ENCODE results near the gene ZNF516. TPM values are rescaled to one million over a fixed set of nuclear protein-coding genes. Genes with fewer than 3 reads are reported as not detected.
"Not testable (repeated sequence)": the region's sequence is repeated elsewhere in the genome, so short reads cannot be mapped to it uniquely, and the experiment has no call there.

The ZNF516 gene
- 10 to 100 TPM; 34.6 to 52.2 (median 42.2) TPM for total RNA-seq (2021; fragmentation: NEBNext Ultra II Directional; extraction: Animal tissue kit (Norgen Biotek cat#: 25700))
- long read RNA-seq, partial matches to known transcripts = 3 of 25 reads
- long read RNA-seq, other reads (novel, unspliced or antisense) = 22 of 25 reads

- Mint-ChIP-seq H3K27me3 (ENCODE audit: insufficient read depth) (no peaks in the 10 kb centered on the region; the same call in none of the 2 replicates), H3K36me3 (ENCODE audit: low read depth) (0 out of 2 replicates have a peak, but pooled peaks cover 4% of the 10 kb centered on the region), H3K4me1 (ENCODE audit: low read depth) (peaks cover 23% of the 10 kb centered on the region), H3K4me3 (peak within 1 kb of the TSS; percentile 92), H3K27ac (peak within 1 kb of the TSS; percentile 89), H3K9me3 (no peaks in the 10 kb centered on the region)
- no peak for DNase-seq
- TF ChIP-seq CTCF (IDR thresholded peaks at IDR 0.05) = no peak
Observed at GRCh38 chr18:76495006-76495370, at the start of gene ZNF516. Gene ZNF516, minus strand, starts transcription at chr18:76495242. Its CDS starts 52,188 bp downstream, at chr18:76443054.

GRCh38 chr18:76538846-76539245 is 43.8 kb upstream of the ZNF516 start:
- Mint-ChIP-seq H3K27ac (no peak overlapping the region), H3K4me3 (no peak overlapping the region), H3K27me3 (ENCODE audit: insufficient read depth) (peaks cover 27% of the 10 kb centered on the region), H3K9me3 (no peaks in the 10 kb centered on the region), H3K36me3 (ENCODE audit: low read depth) (no peaks in the 10 kb centered on the region), H3K4me1 (ENCODE audit: low read depth) (no peaks in the 10 kb centered on the region)
- no peak for TF ChIP-seq CTCF (IDR thresholded peaks at IDR 0.05)
- DNase-seq = no peak

GRCh38 chr18:76537621-76538020 is 42.6 kb upstream of the ZNF516 start:
- Mint-ChIP-seq H3K4me1 (ENCODE audit: low read depth) (no peaks in the 10 kb centered on the region), H3K27ac (no peak overlapping the region), H3K9me3 (no peaks in the 10 kb centered on the region), H3K27me3 (ENCODE audit: insufficient read depth) (peaks cover 25% of the 10 kb centered on the region), H3K4me3 (no peak overlapping the region), H3K36me3 (ENCODE audit: low read depth) (no peaks in the 10 kb centered on the region)
- no peak for TF ChIP-seq CTCF (IDR thresholded peaks at IDR 0.05)
- DNase-seq = no peak

- H3K4me3 Mint-ChIP-seq; H3K27ac Mint-ChIP-seq; DNase-seq; H3K36me3 Mint-ChIP-seq (ENCODE audit: low read depth); H3K9me3 Mint-ChIP-seq; H3K4me1 Mint-ChIP-seq (ENCODE audit: low read depth): not testable (repeated sequence)
- H3K27me3 Mint-ChIP-seq (ENCODE audit: insufficient read depth) = peaks cover 25% of the 10 kb centered on the region
Observed at GRCh38 chr18:76536593-76536992, 41.6 kb upstream of the ZNF516 start.

- no peak for DNase-seq
- TF ChIP-seq CTCF (IDR thresholded peaks at IDR 0.05) = no peak
- H3K9me3 Mint-ChIP-seq = no peaks in the 10 kb centered on the region
- H3K36me3 Mint-ChIP-seq (ENCODE audit: low read depth) = no peaks in the 10 kb centered on the region
- H3K4me3 Mint-ChIP-seq = no peak overlapping the region
- peaks cover 19% of the 10 kb centered on the region for H3K4me1 Mint-ChIP-seq (ENCODE audit: low read depth)
- no peak overlapping the region for H3K27ac Mint-ChIP-seq
- H3K27me3 Mint-ChIP-seq (ENCODE audit: insufficient read depth) = peaks cover 9% of the 10 kb centered on the region
Observed at GRCh38 chr18:76532875-76533274, 37.8 kb upstream of the ZNF516 start.

GRCh38 chr18:76530846-76531245 is 35.8 kb upstream of the ZNF516 start:
- Mint-ChIP-seq H3K27ac (no peak overlapping the region), H3K9me3 (no peaks in the 10 kb centered on the region), H3K4me1 (ENCODE audit: low read depth) (peaks cover 21% of the 10 kb centered on the region), H3K36me3 (ENCODE audit: low read depth) (no peaks in the 10 kb centered on the region), H3K4me3 (no peak overlapping the region), H3K27me3 (ENCODE audit: insufficient read depth) (peaks cover 13% of the 10 kb centered on the region)
- TF ChIP-seq CTCF (IDR thresholded peaks at IDR 0.05) = no peak
- no peak for DNase-seq

Data from HFFc6 (cell line).